CD14-positive monocyte (primary cell): ENCODE results near the gene LZTR1. TPM values are rescaled to one million over a fixed set of nuclear protein-coding genes. Genes with fewer than 3 reads are reported as not detected.

ENCODE experiments used
- DNase-seq, 3 donors: peaks; one replicate each; pipeline ENCODE4 v3.0.0-alpha.2; 2011 to 2022
- H2AFZ ChIP-seq: 2 replicates; pipeline ENCODE4 v1.6.0; 2012; ENCODE audit warnings: mild to moderate bottlenecking, low read depth, low read length, inconsistent platforms; ENCODE audit not compliant: insufficient read depth, poor library complexity, severe bottlenecking
- H3K27ac ChIP-seq, 2 donors: 1 replicate in 1 of 2; 2 replicates in 1 of 2; pipeline ENCODE4 v1.5.1; 2012 to 2013; ENCODE audit warnings: low read length in 2 of 2, control low read depth in 1 of 2, inconsistent platforms in 1 of 2, low read depth in 1 of 2, mild to moderate bottlenecking in 1 of 2
- H3K27me3 ChIP-seq, 2 donors: one replicate each; pipeline versions ENCODE4 v1.6.0 to v1.6.1; 2011 to 2013; ENCODE audit warnings: low read length in 2 of 2; ENCODE audit not compliant: control insufficient read depth in 2 of 2, insufficient read depth in 2 of 2
- H3K36me3 ChIP-seq, 2 donors: replicated peaks in 1 of 2; 1 replicate in 1 of 2; 2 replicates in 1 of 2; pipeline versions ENCODE4 v1.5.1 to v1.6.1; 2012 to 2013; ENCODE audit warnings: low read length in 2 of 2, control low read depth in 1 of 2, inconsistent platforms in 1 of 2, mild to moderate bottlenecking in 1 of 2; ENCODE audit not compliant: insufficient read depth in 2 of 2, control insufficient read depth in 1 of 2
- H3K4me1 ChIP-seq, 2 donors: 1 replicate in 1 of 2; 2 replicates in 1 of 2; pipeline versions ENCODE4 v1.5.1 to v1.6.1; 2012 to 2013; ENCODE audit warnings: low read length in 2 of 2, control low read depth in 1 of 2, inconsistent platforms in 1 of 2, mild to moderate bottlenecking in 1 of 2, moderate library complexity in 1 of 2; ENCODE audit not compliant: insufficient read depth in 2 of 2, control insufficient read depth in 1 of 2
- H3K4me2 ChIP-seq: replicated peaks from 2 replicates; pipeline ENCODE3; 2012; ENCODE audit warnings: low read length, moderate library complexity, mild to moderate bottlenecking; ENCODE audit not compliant: poor library complexity, severe bottlenecking; ENCODE audit errors: extremely low read depth
- H3K4me3 ChIP-seq, 3 experiments: fragments of 200-600 bp in 1 of 3; sonication (generic) in 1 of 3; replicated peaks in 1 of 3; 1 replicate in 2 of 3; 2 replicates in 1 of 3; pipeline ENCODE4 v1.5.1; 2011 to 2013; ENCODE audit warnings: low read length in 3 of 3, mild to moderate bottlenecking in 3 of 3, control low read depth in 2 of 3, low read depth in 2 of 3, inconsistent platforms in 1 of 3, moderate library complexity in 1 of 3
- H3K79me2 ChIP-seq: 2 replicates; pipeline ENCODE4 v1.6.0; 2012; ENCODE audit warnings: mild to moderate bottlenecking, control low read depth, inconsistent platforms, low read length, moderate library complexity; ENCODE audit not compliant: insufficient read depth
- H3K9ac ChIP-seq: 2 replicates; pipeline ENCODE4 v1.6.0; 2017; ENCODE audit warnings: low read length, mild to moderate bottlenecking; ENCODE audit not compliant: insufficient read depth, poor library complexity, severe bottlenecking
- H3K9me3 ChIP-seq, 2 donors: replicated peaks in 1 of 2; 1 replicate in 1 of 2; 2 replicates in 1 of 2; pipeline versions ENCODE4 v1.5.1 to v1.6.1; 2012 to 2013; ENCODE audit warnings: low read length in 2 of 2, control low read depth in 1 of 2; ENCODE audit not compliant: control insufficient read depth in 1 of 2, insufficient read depth in 1 of 2
- H4K20me1 ChIP-seq: 2 replicates; pipeline ENCODE4 v1.6.0; 2012; ENCODE audit warnings: mild to moderate bottlenecking, low read length, control low read depth, moderate library complexity; ENCODE audit not compliant: insufficient read depth
- H3K27ac Mint-ChIP-seq, 7 donors: one replicate each; pipeline ENCODE4 v1.8.0; 2020; ENCODE audit warnings: mild to moderate bottlenecking in 7 of 7, mixed read lengths in 7 of 7, moderate library complexity in 6 of 7, inconsistent platforms in 2 of 7
- H3K27me3 Mint-ChIP-seq, 3 donors: one replicate each; pipeline ENCODE4 v1.8.0; 2021 to 2022; ENCODE audit warnings: low read depth in 3 of 3, mild to moderate bottlenecking in 3 of 3, mixed read lengths in 3 of 3, moderate library complexity in 3 of 3, inconsistent platforms in 1 of 3
- H3K36me3 Mint-ChIP-seq, 2 donors: one replicate each; pipeline ENCODE4 v1.8.0; 2020; ENCODE audit warnings: mixed read lengths in 2 of 2, inconsistent platforms in 1 of 2, mild to moderate bottlenecking in 1 of 2
- H3K4me1 Mint-ChIP-seq: one replicate; pipeline ENCODE4 v1.8.0; 2020; ENCODE audit warnings: mild to moderate bottlenecking, mixed read lengths
- H3K4me3 Mint-ChIP-seq, 2 donors: one replicate each; pipeline ENCODE4 v1.8.0; 2020; ENCODE audit warnings: mild to moderate bottlenecking in 2 of 2, mixed read lengths in 2 of 2, moderate library complexity in 1 of 2
- H3K9me3 Mint-ChIP-seq, 7 donors: one replicate each; pipeline ENCODE4 v1.8.0; 2020 to 2022; ENCODE audit warnings: mixed read lengths in 7 of 7, mild to moderate bottlenecking in 6 of 7, moderate library complexity in 6 of 7, inconsistent platforms in 2 of 7
- WGBS: methylation state at CpG from one replicate; pipeline ENCODE4 v1.1.5; 2013; ENCODE audit warnings: missing lambda C conversion rate; ENCODE audit not compliant: insufficient coverage; 5-methylcytosine and 5-hydroxymethylcytosine counted together
- intact Hi-C, 2 donors: fragments of 100-400 bp; cut with micrococcal nuclease; formaldehyde crosslinking; loops; one replicate each; pipeline versions ENCODE4 v1.15.0 to v1.15.1; 2023
- polyA plus RNA-seq, 3 donors: library from polyadenylated mRNA; depleted of rRNA in 1 of 3; unstranded in 2 of 3; stranded (reverse) in 1 of 3; fragments of 300-500 nt in 2 of 3; fragments of >200 nt in 1 of 3; fragmentation: Illumina TruSeq in 2 of 3; gene quantifications; 1 replicate in 2 of 3; 2 replicates in 1 of 3; pipeline ENCODE4 v1.2.3, GENCODE V29; 2012 to 2021
- TF ChIP-seq, protein P1 (sequence below): fragments of 200-600 bp; IDR thresholded peaks from one replicate; pipeline ENCODE4 v1.8.0; 2022; ENCODE audit warnings: antibody characterized with exemption, mild to moderate bottlenecking

LZTR1 gene
- polyA plus RNA-seq, 3 donors = 7.1 to 63.3 (median 11.5) TPM

DNA sequence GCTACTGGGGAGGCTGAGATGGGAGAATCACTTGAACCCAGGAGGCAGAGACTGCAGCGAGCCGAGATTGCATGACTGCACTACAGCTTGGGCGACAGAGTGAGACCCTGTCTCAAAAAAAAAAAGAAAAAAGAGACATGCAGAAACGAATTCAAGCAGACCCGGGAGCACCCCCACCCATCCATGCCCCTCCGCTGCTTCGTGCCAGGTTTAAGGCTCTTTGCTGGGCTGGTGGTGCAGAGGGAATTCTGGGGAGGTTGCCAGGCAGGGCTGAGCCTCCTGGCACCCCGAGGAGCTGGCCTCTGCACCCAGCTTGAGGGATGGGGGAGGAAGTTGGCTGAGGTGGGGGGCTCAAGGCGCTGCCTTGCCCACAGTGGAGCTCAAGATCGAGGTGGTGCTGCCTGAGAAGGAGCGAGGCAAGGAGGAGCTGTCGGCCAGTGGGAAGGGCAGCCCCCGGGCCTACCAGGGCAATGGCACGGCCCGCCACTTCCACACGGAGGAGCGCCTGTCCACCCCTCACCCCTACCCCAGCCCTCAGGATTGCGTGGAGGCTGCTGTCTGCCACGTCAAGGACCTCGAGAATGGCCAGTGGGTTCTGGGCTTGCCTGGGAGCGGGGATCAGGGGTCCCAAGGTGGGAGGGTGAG is 9.0 kb upstream of the LZTR1 start:
- Histone ChIP-seq H3K27me3 (no peaks in the 10 kb centered on the region), H3K27ac (peak overlapping the region; percentile 49 to 70), H3K9me3 (no peaks in the 10 kb centered on the region), H3K36me3 (no peaks in the 10 kb centered on the region), H2AFZ (no peak overlapping the region), H3K4me1 (peaks cover 38 to 41% of the 10 kb centered on the region in 2 donors), H3K9ac (no peak overlapping the region), H3K4me3 (no peak overlapping the region), H3K4me2 (peak overlapping the region; percentile 7), H3K79me2 (no peaks in the 10 kb centered on the region), H4K20me1 (no peaks in the 10 kb centered on the region)
- Mint-ChIP-seq H3K27ac (peak overlapping the region; percentile 64 to 90 (median 86)), H3K9me3 (peaks cover 0 to 5% (median 3%) of the 10 kb centered on the region in 7 donors), H3K4me1 (peaks cover 37% of the 10 kb centered on the region), H3K4me3 (no peak overlapping the region), H3K36me3 (peaks cover 6% of the 10 kb centered on the region in 2 donors), H3K27me3 (peaks cover 0 to 4% (median 0%) of the 10 kb centered on the region in 3 donors)
- TF ChIP-seq, protein P1, sequence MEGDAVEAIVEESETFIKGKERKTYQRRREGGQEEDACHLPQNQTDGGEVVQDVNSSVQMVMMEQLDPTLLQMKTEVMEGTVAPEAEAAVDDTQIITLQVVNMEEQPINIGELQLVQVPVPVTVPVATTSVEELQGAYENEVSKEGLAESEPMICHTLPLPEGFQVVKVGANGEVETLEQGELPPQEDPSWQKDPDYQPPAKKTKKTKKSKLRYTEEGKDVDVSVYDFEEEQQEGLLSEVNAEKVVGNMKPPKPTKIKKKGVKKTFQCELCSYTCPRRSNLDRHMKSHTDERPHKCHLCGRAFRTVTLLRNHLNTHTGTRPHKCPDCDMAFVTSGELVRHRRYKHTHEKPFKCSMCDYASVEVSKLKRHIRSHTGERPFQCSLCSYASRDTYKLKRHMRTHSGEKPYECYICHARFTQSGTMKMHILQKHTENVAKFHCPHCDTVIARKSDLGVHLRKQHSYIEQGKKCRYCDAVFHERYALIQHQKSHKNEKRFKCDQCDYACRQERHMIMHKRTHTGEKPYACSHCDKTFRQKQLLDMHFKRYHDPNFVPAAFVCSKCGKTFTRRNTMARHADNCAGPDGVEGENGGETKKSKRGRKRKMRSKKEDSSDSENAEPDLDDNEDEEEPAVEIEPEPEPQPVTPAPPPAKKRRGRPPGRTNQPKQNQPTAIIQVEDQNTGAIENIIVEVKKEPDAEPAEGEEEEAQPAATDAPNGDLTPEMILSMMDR = no peak
- no peak for DNase-seq
- WGBS = 92% methylated on average over 4 of the region's 21 CpGs
- intact Hi-C loops = no loop called here

DNA sequence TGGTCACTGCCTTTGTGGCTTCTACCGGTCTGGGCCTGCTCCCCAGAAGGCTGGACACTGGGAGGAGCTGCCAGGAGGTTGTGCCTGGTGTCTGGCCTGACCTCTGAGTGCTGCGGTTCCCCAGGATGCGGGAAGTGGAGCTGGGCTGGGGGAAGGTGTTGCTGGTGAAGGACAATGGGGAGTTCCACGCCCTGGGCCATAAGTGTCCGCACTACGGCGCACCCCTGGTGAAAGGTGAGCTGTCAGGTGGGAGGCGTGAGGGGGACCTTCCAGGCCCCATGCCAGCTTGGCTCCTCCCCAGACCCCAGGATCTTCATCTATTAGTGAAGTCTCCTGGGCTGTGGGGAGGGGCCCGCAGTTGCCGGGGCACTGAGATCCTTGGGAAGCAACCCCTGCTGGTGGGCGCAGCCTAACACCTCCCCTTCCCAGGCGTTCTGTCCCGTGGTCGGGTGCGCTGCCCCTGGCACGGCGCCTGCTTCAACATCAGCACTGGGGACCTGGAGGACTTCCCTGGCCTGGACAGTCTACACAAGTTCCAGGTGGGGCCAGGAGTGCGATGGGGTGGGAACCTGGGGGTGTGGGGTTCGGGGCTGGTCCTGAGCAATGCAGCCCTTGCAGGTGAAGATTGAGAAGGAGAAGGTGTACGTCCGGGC is 8.3 kb upstream of the LZTR1 start:
- Histone ChIP-seq H3K9ac (no peak overlapping the region), H3K4me1 (peaks cover 31 to 34% of the 10 kb centered on the region in 2 donors), H3K4me2 (no peak overlapping the region), H3K9me3 (peaks cover 6% of the 10 kb centered on the region in 2 donors), H3K27me3 (no peaks in the 10 kb centered on the region), H2AFZ (no peak overlapping the region), H3K79me2 (no peaks in the 10 kb centered on the region), H4K20me1 (no peaks in the 10 kb centered on the region), H3K36me3 (no peaks in the 10 kb centered on the region), H3K27ac (peak overlapping the region in 1 of 2 donors; percentile 70), H3K4me3 (no peak overlapping the region)
- 91% methylated on average over 12 of the region's 21 CpGs for WGBS
- intact Hi-C loops = no loop called here
- Mint-ChIP-seq H3K27ac (no peak overlapping the region), H3K36me3 (peaks cover 12 to 13% of the 10 kb centered on the region in 2 donors), H3K27me3 (peaks cover 0 to 4% (median 2%) of the 10 kb centered on the region in 3 donors), H3K4me1 (peaks cover 30% of the 10 kb centered on the region), H3K4me3 (no peak overlapping the region), H3K9me3 (peaks cover 6 to 12% (median 10%) of the 10 kb centered on the region in 7 donors)
- TF ChIP-seq, protein P1 = no peak
- DNase-seq = no peak
